ENCODE results near the gene BSX. TPM values are rescaled to one million over a fixed set of nuclear protein-coding genes. Genes with fewer than 3 reads are reported as not detected.

The BSX gene
- total RNA-seq: not detected

DNA sequence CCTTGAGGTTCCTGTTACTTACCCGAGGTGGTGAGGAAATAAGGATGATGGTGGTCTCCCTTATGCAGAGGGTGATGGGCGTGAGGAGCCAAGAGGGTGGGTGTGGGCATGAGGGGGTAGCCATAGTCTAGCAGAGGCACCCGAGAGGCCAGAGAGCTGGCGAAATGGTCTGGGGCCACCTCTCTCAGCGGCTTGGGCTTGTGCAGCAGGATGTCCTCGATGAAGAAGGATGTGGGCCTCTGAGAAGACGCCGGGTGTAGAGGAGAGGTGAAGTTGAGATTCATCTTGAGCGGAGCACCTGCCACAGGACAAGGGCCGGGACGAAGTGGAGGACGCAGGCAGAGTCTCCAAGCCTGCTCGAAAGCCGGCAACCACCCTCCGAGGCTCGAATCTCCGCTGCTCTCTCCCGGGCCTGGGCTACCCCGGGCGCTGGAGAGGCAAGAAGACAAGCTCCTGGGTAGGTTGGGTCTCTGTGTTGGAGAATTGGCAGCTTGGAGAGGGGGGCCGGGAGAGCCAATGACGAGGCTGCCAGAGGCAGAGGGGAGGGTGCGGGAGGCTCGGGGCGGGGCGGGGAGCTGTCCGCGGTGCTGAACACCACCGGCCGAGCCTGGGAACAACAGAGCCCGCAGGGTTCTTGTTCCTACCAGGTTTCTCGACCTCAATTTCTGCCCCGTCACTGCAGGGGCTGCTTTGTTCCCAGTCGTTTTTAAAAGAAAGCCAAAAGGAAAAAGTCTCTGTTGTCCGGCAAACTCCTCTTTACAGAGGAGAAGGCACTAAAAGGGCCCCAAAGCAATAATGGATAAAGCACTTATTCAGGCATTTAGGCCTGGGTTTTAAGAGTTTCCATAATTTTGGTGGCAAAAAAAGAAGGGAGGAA is at the start of gene BSX:
TSS of gene BSX (minus strand) at position 447 of the 877 bp plus-strand sequence. CDS start at position 284, 163 bp downstream.
- FAIRE-seq (no peak), DNase-seq (ENCODE audit: low spot score in 2 of 2) (peak in 1 of 2 donors; percentile 44)

DNA sequence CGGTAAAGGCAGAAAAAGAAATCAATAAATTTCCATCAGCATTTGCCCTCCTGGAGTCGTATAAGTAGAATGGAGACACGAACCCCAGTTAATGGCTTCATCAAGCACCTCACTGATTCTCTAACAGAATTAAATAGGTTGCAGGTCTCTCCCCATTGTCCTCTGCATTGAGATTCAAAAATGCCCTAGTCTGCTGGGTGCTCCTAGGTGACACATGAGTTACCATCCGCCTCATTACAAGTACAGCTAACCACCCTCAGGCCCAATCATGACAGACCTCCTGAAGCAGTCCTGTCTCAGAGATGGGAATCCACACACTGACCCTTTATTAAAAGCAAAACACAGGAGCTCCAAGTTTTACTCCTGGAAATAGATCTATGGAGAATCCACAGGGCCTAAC is 48.9 kb upstream of the BSX start:
- DNase-seq (ENCODE audit: low spot score in 2 of 2) (no peak), FAIRE-seq (no peak)

GRCh38 chr11:123020968-123021367 is 39.3 kb upstream of the BSX start:
- FAIRE-seq (no peak), DNase-seq (ENCODE audit: low spot score in 2 of 2) (peak in 1 of 2 donors; percentile 30)

- no peak for DNase-seq (ENCODE audit: low spot score in 2 of 2)
- FAIRE-seq: no peak
Observed at GRCh38 chr11:123018702-123019101, 37.1 kb upstream of the BSX start.

GRCh38 chr11:123011510-123011909 is 29.9 kb upstream of the BSX start:
- no peak for FAIRE-seq

DNA sequence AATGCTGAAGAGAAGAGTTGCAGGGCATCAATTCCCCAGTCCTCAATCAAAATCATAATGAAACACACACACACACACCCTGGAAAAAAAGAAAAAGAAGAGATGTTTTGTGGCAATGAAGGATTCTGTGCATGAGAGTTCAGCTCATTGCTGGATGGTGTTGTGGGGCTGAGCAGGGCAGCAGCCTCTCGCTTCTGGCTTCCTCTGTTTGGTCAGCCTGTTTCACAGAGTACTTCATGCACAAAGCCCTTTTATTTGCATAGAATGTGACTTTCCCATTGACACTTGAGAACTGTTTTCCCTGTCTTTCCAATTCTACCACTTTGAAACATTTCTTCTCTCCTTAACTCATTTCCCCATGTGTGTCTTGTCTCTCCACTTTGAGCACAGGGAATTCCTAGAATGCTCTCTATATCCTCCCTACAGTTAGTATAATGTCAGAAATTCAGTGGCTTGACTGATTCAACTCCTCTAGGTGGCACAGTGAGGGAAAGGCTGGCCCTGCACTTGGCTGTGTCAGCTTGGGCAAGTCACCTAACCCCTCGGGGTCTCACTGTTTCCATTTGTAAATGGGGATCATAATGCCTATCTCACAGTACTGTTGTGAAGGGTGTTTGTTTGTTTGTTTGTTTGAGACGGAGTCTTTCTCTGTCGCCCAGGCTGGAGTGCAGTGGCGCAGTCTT is 25.4 kb upstream of the BSX start:
- DNase-seq (ENCODE audit: low spot score in 2 of 2) (no peak), FAIRE-seq (no peak)

More at GRCh38 chr11:123011510-123011909, 29.9 kb upstream of the BSX start:
- DNase-seq (ENCODE audit: low spot score in 2 of 2): no peak

DNA sequence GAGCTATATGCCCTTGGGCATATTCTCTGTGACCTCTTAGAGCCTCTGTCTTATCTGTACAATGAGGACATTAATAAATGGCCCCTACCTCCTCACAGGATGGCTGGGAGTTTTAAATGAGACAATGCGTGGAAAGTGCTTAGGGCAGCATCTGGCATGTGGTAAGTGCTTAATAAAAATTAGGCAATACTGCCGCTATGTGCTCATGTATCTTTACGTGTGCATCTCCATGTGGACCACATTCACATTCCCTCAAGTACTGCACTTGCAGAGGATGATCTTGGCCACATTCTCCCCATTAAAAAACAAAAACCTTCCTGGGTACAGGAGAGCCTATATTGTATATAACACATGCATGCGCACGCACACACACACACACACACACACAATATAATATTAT is 19.1 kb upstream of the BSX start:
- FAIRE-seq: no peak
- no peak for DNase-seq (ENCODE audit: low spot score in 2 of 2)

DNA sequence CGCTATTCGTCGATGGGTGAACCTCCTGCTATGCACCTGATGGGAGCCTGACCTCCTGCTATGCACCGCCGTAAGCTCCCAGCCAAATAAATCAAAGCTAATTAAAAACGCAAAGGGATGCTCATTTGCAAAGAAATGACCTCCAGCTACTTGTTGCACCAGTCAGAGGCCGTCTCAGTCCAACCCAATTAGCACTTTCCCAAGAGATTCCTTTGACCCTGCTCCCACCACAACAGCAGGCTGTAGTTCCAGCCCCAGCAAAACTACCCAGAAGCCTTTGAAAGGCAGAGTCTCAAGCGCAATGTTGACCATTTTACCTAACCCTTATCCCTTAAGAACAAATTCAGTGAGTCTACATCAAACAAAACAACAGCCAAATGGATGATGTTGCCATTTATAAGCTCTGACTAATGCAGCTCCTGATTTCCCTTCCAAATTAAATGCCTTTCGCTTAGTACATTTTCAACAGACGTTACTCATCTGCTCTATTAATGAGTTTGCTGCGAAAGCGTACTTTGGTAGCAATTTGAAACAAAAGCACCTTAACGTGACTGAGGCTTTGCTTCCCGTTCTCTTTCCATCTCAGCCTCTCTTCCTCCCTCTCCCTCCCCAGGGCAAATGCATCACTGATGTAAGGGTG is 17.2 kb upstream of the BSX start:
- no peak for FAIRE-seq
- no peak for DNase-seq (ENCODE audit: low spot score in 2 of 2)

DNA sequence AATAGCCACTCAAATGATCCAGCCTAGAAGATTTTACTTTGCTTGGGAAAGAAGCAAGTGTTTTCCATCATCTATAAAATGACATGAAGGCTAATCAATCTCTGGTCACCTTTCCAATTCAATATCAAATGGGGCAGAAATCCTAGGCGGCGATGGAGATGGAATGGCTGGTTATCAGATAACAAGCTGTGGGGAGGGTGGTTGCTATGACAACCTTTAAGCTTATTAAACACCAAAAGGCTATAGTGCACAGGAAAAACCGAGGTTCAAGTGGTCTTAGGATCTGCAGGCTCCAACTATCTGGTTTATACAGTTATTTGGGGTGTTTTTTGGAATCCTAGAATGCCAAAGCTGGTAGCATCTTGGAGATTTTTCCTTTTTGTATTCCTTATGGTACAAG is 13.9 kb upstream of the BSX start:
- DNase-seq (ENCODE audit: low spot score in 2 of 2) (no peak), FAIRE-seq (no peak)

DNA sequence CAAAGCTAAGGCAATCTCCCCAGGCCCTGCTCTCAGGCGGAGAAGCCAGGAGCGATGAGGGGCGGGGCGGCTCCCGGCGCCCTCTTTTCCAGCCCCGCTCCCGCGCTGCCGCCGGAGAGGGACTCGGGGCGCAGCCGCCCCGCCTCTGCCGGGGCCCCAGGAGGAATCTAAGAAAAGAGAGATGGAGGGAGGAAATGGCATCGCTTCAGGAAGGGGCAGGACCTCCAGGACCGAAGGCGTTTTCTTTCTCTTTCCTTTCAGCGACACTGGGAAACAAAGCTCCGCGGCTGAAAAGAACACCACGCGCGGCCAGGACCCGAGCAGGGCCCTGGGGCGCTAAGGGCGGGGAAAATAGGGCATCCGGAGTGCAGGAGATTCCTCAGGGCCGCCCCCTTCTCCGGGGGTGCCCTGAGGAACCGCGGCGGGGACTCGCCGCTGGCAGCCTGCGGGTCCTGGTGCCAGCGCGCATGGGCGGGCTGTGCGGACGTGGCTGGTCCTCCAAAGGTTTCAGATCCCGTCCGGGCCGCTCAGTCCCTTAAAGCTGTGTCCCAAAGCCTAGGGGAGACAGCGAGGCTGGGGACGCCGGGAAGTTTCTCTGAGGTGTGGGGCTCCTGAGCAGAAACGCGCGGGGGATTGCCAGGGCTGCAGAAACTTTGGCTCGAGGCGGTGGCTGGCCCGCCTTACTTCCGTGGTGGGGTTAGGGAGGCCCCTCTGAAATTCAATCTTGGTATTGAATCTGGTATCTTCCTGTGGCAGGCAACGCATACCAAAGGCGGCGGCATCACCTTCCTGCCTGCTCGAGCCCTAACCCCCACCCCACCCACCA is 2.8 kb upstream of the BSX start:
- no peak for FAIRE-seq

DNA sequence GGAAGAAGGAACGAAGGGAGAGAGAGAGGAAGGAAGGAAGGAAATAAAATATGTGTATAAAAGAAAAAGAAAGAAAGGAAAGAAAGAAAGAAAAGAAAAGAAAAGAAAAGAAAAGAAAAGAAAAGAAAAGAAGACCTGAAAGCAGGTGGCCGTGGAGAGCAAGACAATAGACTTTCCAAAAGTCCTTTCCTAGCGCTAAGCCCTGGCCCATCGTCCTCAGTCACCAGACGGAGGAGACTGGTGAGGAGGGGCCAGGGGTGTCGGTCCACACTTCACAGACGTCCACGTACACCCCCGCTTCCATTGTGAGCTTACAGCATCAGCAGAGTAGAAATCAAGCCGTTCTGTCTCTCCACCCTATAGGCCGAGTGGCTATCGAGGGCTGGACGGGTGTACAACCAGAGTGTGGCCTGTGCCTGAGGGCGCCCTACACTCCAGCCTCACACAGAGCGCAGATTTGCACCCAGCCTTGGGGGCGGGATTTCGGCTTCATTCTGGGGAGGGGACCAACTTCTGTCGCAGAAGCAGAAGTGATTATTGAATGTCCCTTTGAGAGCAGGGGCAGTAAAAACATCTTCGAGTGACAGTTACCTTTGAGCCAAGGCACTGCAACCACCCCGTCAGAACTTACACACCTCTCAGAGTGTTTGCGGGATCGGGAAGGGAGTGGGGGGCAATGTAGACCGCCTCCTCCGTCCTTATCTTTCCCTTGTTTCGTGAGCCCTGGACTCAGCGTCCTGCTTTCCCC is 2.0 kb upstream of the BSX start:
- FAIRE-seq: no peak
- no peak for DNase-seq (ENCODE audit: low spot score in 2 of 2)

More for the DNA sequence above, 2.8 kb upstream of the BSX start:
- DNase-seq (ENCODE audit: low spot score in 2 of 2): no peak

DNA sequence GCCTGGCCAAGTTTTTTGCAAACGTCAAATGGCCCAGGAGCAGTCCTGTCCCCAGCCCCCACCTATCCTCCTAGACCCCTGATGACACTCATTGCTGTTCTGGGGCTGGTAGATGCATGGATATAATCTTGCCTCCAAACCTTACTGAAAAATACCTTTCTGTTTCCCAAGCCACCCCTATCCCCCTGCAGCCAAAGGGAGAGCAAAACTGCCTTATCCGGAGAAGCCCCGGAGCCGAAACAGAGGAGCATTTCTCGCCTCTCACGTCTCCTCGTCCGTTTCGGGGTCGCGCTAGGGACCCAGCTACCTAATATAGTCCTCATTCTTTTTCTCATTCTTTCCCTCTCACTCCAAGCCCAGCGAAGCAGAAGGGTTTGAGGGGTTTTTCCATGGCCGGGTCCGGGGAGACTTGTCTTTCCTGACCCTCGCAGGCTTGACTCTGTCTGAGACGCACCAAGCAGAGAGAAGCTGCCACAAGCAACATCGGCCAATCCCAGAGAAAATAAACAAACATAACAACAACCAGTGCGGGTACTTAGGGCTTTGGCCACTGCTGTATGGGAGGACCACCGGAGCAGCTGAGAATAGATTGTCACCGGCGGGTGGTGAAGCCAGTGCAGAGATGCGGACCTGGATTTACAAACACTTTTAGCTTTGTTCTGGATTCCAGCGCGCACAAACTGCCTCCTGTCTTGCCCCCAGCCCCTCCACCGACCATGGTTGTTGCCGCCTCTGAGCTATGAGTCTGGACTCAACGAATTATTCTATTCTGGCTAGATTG is 1.6 kb downstream of the BSX start:
- FAIRE-seq: no peak
- no peak for DNase-seq (ENCODE audit: low spot score in 2 of 2)

DNA sequence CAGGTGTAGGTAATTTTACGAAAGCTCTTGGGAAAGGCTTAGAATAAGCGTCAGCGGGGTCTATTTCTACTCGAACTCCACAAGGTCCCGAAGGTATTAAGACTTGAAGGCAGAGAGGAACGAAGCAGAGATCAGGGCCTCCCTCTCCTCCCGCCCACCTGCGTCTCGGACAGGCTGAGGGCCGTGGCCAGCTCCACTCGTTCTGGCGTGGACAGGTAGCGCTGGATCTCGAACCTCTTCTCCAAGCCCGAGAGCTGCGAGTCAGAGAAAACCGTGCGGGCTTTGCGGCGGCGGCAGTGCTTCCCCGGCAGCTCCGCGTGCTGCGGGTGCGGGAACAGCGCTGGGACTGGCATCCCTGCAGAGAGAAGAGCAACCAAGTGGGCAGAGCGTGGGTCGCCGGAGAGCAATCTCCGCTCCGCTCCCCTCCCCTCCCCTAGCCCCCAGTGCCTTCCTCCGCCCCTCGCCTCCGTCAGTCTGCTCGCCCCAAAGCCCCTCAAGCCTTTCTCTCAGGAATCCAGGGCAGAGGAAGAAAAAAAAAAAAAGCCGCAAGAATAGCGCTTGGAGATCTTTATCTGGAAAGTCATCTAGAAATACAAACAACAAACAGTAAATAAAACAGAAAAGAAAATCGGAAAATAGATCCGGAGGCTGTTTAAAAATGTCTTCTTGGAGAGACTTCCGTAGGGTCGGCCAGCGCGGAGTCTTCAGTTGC is 2.4 kb downstream of the BSX start:
- no peak for FAIRE-seq
- DNase-seq (ENCODE audit: low spot score in 2 of 2): no peak

DNA sequence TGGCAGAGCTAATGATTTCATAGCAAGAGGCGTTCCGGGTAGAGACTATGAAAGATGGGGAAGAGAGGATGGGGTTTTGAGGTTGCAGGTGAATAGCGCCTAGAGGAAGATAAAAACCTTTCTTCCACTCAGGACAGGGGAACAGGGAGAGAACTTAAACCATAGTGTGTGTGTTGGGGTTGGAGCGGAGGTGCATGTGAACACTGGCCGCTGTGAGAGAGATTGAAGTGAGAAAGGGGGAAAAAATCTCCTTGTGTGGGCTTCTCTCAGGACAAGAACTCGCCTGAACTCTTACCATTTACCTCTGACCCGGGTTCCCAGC is 3.4 kb downstream of the BSX start:
- no peak for FAIRE-seq
- no peak for DNase-seq (ENCODE audit: low spot score in 2 of 2)

DNA sequence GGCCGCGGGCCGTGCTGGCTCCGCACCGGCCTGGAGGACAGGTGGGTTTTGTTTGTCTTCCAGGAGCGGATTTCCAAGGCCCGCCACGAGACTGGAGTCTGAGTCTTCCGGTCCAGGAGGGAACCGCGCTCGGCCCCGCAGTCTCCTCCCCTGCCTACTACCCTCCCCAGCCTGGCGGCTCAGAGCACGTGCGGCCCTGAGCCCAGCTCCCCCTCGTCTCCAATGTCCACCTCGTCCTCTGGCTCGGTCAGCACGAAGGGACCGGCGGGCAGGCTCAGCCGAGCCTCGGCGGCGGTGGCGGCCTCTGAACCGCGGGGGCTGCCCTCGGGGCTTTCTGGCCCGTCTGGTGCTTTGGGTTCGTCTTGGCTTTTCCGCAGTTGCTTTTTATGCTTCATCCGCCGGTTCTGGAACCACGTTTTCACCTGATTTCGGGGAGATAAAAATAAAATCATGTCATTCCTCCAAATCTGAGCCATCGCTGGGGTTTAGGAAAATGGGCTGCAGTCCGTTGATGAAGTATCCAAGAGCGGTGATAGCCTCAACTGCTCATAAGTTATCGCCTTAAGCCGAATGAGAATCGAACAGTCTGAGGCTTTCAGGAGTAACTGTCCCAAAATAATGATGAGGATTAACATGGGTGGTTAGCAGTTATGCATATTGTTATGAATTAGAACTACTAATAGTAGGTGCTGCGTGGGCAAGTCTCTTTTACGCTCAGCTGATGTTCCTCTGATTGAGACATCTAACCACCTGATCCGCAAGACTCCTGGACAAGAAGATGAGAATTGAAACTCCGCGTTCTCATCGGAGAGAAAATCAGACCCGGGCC is 4.0 kb downstream of the BSX start:
- DNase-seq (ENCODE audit: low spot score in 2 of 2) (no peak), FAIRE-seq (no peak)

GRCh38 chr11:122976734-122977469 is 4.7 kb downstream of the BSX start:
- no peak for FAIRE-seq
- DNase-seq (ENCODE audit: low spot score in 2 of 2): no peak
